HG03135 (cell line): ENCODE data around the gene LARGE2.
"Not testable (repeated sequence)": the region's sequence is repeated elsewhere in the genome, so short reads cannot be mapped to it uniquely, and the experiment has no call there.

Experiments
- ATAC-seq: cut with Tn5 transposase; IDR thresholded peaks from one replicate; pipeline ENCODE4 v1.9.1; 2021; ENCODE audit warnings: mild to moderate bottlenecking, moderate library complexity; ENCODE audit not compliant: unreplicated experiment

The LARGE2 gene

GRCh38 chr11:45895553-45896259 is 26.8 kb upstream of the LARGE2 start:
- ATAC-seq, result no peak

DNA sequence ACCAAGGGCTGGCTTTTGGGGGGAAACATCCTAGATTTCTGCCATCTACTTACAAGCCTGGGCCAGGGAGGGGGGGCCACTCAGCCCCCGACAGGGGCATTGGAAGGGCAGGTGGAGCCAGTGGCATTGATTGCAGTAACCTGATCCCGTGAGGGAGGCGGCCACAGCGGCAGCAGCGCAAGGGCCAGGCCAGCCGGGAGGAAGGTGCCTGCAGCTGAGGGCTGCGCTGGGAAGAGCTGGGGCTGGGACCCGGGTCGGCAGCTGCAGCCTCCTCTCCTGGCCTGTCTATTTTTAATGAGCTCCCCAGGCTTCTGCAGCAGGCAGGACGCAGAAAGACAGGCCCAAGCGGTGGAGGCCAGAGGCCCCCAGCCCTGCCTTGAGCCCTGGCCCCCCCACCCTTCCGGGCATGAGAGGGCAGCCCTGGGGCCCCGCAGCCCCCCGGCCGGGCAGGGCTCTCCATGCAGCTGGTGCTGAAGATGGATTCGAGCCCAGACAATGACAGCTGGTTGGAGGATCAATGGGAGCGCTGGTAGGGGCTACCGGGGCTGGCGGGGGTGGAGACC is 26.0 kb upstream of the LARGE2 start:
- no peak for ATAC-seq

GRCh38 chr11:45897556-45897955 is 24.9 kb upstream of the LARGE2 start:
- ATAC-seq, result no peak

DNA sequence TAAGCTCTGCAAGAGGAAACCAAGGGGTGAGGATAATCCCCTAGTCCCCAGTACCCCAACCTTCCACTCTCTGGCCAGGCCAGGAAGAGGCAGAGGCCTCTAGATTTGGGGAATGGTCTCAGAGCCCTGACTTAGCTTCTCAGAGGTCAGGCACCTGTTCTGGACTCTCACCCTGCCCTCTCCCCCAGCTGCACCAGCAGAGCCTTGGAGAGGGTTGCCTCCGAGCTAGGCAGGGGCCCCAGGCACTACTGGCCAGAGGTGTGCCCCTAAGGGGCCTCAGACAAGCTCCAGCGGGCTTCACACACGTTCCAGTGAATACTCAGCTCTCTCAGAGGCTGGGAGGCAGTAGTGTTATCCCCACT is 23.4 kb upstream of the LARGE2 start:
- no peak for ATAC-seq

GRCh38 chr11:45899448-45900174 is 22.8 kb upstream of the LARGE2 start:
- peak; percentile 56 for ATAC-seq

- not testable (repeated sequence) for ATAC-seq
These were observed 22.2 kb upstream of the LARGE2 start for GRCh38 chr11:45900175-45900800.

GRCh38 chr11:45900916-45901617 is 21.4 kb upstream of the LARGE2 start:
- no peak for ATAC-seq

GRCh38 chr11:45901626-45902025 is 20.8 kb upstream of the LARGE2 start:
- ATAC-seq, result no peak

GRCh38 chr11:45902452-45903380 is 19.7 kb upstream of the LARGE2 start:
- no peak for ATAC-seq

GRCh38 chr11:45904309-45904915 is 18.0 kb upstream of the LARGE2 start:
- no peak for ATAC-seq

DNA sequence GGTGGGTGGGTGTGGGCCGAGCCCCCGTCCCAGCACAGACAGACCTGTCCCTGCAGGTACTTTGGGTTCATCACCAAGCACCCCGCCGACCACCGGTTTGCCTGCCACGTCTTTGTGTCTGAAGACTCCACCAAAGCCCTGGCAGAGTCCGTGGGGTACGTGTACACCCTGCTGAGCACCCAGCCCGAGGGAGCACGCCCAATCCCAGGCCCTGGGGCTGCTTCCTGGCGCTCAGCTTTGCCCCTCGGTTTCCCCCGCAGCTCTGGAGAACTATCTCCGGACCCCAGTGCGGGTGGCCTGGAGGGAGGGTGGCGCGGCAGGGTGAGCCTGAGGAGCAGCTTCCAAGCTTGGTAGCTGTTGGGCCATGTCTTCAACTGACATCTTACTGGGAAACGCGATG is 17.4 kb upstream of the LARGE2 start:
- no peak for ATAC-seq

- ATAC-seq, result not testable (repeated sequence)
These were observed 16.9 kb upstream of the LARGE2 start for GRCh38 chr11:45905576-45905975.

DNA sequence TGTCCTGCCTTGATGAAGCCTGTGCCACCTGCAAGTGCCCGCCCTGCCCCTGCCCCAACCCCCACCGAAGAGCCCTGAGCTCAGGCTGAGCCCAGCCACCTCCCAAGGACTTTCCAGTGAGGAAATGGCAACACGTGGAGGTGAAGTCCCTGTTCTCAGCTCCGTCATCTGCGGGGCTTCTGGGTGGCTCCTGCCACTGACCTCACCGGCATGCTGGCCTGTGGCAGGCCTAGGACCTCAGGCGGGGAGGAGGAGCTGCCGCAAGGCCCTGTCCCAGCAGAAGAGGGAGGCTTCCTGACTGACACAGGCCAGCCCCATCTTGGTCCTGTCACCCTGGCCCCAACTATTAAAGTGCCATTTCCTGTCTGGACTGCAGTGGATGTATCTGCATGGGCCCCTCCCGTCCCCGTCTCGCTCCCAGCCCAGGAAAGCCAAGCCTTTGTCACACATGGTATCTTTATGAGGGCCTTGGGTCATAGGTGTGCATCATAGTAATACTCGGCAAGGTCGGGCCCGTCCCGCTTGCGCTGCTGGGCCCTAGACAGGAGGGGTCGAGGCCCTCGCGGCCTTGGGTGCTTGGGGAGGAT is 16.3 kb upstream of the LARGE2 start:
- ATAC-seq, result no peak

GRCh38 chr11:45906965-45907611 is 15.4 kb upstream of the LARGE2 start, which contains the start of gene FREY1:
Gene FREY1 (minus strand): TSS chr11:45907271. CDS start chr11:45907245, 26 bp downstream.
- ATAC-seq, result no peak

GRCh38 chr11:45907911-45908370 is 14.5 kb upstream of the LARGE2 start:
- ATAC-seq, result no peak

- ATAC-seq, result no peak
These were observed 12.6 kb upstream of the LARGE2 start for GRCh38 chr11:45909594-45910475.

DNA sequence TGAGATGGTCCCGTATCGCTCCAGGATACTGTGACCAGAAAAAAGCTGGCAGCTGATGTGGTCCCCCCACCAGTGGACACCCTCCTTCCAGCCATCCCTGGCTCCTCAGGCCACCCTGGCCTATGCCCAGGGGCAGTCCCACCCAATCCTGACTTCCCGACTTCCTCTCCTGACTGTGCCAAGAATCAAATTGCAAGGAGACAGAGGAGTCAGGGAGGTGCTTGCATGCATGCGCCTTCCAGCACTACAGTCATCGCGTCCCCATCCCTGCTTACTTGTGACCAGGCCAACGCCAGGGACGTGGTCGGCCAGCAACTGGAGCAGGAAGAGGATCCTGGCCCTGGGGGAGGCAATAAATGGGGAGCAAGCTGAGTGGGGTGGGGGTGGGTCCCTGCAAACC is 11.8 kb upstream of the LARGE2 start:
- no peak for ATAC-seq

DNA sequence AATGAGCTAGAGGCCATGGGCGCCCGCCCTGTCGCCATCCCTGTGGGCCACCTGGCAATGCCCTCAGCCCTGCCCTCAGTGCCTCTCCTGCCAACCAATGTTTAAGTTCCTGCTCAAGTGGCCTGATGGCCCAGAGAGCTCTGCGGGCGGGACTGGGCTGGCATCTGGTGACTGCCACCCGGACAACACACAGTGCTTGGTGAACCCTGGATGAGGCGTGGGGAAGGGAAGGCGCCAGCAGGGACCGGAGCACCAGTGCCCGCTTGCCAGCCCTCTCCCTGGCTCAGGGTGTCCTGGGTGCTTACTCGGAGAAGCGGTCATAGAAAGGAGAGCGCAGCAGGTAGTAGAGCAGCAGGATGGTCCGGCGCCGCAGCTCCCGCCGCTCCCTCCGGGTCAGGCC is 8.9 kb upstream of the LARGE2 start:
- ATAC-seq, result no peak
